Measurements from ENCODE around the gene TXNL4A.

Gene TXNL4A

DNA sequence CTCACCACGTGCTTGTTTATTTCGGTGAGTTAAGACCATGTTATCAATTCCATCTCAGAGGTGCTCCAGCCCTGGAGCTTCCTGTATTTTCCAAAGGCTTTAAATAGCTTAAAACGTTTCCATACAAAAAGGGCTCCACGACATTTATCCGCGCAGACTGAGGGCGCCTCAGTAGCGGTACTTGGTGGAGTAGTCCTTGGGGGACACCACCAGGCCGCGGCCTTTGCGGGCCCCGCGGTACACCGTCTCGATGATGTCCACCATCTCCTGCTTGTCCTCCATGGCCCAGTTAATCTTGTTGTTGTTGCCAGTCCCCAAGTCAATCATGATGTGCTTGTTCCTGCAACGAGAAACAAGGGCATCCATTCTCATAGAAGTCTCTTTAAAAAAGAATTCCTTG, 14.8 kb downstream of the TXNL4A start:
- no peak for TF ChIP-seq TAF1 (IDR thresholded peaks at IDR 0.05; ENCODE audit: borderline replicate concordance, low read depth, low read length)
- FAIRE-seq (no peak), DNase-seq (ENCODE audit: insufficient read length) (no peak)

DNA sequence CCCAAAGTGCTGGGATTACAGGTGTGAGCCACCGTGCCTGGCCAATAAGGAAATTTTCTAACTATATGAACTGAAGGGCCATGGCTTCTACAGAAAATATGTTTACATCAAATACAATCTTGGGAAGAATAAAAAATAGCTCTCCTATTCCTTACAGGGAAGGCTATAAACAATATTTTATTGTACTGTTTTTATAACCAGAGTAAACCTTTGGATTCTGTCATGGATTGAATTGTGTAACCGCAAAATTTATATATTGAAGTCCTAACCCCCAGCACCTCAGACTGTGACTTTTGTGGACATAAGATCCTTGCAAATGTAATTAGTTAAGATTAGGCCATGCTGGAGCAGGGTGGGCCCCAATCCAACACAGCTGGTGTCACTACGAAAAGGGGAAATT, 15.6 kb downstream of the TXNL4A start:
- TF ChIP-seq TAF1 (IDR thresholded peaks at IDR 0.05; ENCODE audit: borderline replicate concordance, low read depth, low read length) (no peak), POLR2AphosphoS5 (IDR thresholded peaks at IDR 0.05; ENCODE audit: low read depth, low read length) (no peak), POLR2A (IDR thresholded peaks at IDR 0.05; ENCODE audit: low read depth, low read length) (no peak)
- FAIRE-seq, result no peak
- no peak for DNase-seq (ENCODE audit: insufficient read length)

DNA sequence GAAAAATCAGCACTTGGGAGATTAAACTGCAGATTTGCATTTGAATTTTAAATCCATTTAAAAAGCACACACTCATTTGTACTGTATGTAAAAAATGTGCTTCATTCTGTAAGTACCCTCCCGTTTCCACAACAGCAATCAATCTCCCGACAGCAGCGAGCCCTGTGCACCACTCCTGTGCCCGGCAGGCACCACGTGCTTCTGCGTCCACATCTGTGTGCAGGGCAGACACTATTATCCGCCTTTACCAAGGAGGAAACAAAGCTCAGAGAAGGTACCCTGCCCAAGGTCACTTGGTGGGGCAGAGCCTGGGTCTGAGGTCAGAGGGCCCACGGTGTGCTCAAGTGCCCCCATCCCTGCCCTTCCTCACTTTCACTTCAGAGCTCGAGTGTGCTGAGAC, 16.4 kb downstream of the TXNL4A start:
- DNase-seq (ENCODE audit: insufficient read length) (no peak), FAIRE-seq (no peak)
- TF ChIP-seq POLR2A (IDR thresholded peaks at IDR 0.05; ENCODE audit: low read depth, low read length) (peak; percentile 22; the same call in 1 of the 2 replicates), POLR2AphosphoS5 (IDR thresholded peaks at IDR 0.05; ENCODE audit: low read depth, low read length) (no peak; the same call in 1 of the 2 replicates)

DNA sequence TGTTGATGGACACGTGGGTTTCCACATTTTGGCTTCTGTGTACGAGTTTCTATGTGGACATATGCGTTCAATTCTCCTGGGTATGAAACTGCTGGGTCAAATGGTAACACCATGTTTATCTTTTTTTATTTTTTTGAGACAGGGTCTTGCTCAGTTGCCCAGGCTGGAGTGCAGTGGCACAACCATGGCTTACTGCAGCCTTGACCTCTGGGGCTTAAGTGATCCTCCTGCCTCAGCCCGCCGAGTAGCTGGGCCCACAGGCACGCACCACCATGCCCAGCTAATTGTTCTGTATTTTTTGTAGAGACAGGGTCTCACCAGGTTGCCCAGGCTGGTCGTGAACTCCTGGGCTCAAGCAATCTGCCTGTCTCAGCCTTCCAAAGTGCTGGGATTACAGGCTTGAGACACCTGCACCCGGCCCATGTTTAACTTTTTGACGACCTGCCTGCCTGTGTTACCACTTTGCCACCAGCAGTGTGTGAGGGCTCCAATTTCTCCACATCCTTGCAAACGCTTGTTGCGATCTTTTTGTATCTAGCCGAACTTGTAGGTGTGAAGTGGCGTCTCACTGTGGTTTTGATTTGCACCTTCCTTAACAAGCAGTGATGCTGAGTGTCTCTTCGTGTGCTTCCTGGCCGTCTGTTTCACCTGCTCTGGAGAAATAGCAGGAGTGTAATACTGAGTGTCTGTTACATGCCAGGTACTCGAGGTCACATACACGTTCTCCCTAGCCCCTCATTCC, 17.0 kb downstream of the TXNL4A start:
- FAIRE-seq (no peak), DNase-seq (ENCODE audit: insufficient read length) (no peak)
- TF ChIP-seq TAF1 (IDR thresholded peaks at IDR 0.05; ENCODE audit: borderline replicate concordance, low read depth, low read length) (no peak), POLR2A (IDR thresholded peaks at IDR 0.05; ENCODE audit: low read depth, low read length) (no peak), POLR2AphosphoS5 (IDR thresholded peaks at IDR 0.05; ENCODE audit: low read depth, low read length) (no peak; the same call in 1 of the 2 replicates)

DNA sequence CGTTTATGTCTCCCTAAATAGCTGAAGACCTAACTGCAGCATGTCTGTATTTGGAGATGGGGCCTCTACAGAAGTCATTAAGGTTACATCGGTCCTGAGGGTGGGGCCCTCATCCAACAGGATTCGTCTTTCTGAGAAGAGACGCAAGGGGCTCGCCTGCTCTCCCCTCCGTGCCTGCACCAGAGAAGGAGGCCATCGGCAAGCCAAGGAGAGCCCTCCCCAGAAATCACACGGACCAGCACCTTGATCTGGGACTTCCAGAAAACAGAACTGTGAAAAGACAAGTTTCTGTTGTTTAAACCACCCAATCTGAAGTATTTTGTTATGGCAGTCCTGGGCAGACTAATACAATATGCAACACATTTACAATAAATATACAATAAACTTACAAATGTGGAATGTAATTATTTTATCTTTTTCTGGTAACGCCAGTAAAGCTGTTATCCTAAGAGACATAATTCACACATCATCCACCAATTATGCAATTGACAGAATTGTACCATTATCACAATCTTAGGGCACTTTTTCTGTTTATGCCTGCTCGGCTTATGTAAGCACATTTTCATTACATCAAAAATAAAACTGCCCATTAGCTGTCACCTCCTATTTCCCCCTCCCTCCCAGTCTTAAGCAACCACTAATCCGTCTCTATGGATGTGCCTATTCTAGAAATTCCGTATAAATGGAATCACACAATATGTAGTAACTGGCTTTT, 17.8 kb downstream of the TXNL4A start:
- no peak for FAIRE-seq
- DNase-seq (ENCODE audit: insufficient read length), result no peak
- no peak for TF ChIP-seq TAF1 (IDR thresholded peaks at IDR 0.05; ENCODE audit: borderline replicate concordance, low read depth, low read length)
- TF ChIP-seq POLR2A (IDR thresholded peaks at IDR 0.05; ENCODE audit: low read depth, low read length), result no peak
- TF ChIP-seq POLR2AphosphoS5 (IDR thresholded peaks at IDR 0.05; ENCODE audit: low read depth, low read length), result no peak

DNA sequence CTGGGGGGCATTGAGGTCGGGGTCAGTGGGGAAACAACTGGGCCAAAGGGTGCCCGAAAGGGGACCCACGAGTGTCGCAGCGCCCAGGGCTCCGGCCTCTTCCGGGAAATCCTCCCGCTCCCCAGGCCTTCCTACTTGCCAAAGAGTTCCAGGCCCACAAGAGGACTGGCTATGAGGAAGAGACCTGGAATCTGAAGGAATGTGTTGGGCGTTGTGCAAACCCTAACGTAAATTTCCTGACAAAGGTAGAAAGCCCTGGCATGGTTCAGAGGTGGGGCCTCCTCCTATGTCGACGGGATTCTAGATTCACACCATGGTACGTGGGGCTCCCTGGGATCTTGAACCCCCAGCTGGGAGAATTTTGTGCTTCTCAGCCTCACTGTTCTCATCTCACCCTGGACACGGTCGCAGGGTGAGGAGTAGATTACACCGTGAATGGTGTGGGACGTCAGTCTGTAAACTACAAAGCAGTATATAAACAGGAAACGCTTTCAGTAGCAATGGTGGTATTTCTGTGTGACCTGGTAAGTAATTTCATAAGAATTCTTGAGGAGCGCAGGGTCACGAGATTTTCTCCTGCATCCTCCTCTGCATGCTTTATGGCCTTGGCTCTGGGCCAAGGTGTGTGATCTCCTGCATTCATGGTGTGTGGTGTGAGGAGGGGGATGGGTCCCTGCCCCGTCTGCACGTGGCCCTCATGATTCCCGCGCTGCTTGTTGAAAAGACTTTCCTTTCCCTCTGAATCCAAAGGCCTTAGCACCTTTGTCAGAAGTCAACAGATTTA, 23.1 kb downstream of the TXNL4A start:
- no peak for DNase-seq (ENCODE audit: insufficient read length)
- no peak for TF ChIP-seq POLR2A (IDR thresholded peaks at IDR 0.05; ENCODE audit: low read depth, low read length)
- TF ChIP-seq POLR2AphosphoS5 (IDR thresholded peaks at IDR 0.05; ENCODE audit: low read depth, low read length), result no peak
- TF ChIP-seq TAF1 (IDR thresholded peaks at IDR 0.05; ENCODE audit: borderline replicate concordance, low read depth, low read length), result no peak
- FAIRE-seq, result peak; percentile 61

DNA sequence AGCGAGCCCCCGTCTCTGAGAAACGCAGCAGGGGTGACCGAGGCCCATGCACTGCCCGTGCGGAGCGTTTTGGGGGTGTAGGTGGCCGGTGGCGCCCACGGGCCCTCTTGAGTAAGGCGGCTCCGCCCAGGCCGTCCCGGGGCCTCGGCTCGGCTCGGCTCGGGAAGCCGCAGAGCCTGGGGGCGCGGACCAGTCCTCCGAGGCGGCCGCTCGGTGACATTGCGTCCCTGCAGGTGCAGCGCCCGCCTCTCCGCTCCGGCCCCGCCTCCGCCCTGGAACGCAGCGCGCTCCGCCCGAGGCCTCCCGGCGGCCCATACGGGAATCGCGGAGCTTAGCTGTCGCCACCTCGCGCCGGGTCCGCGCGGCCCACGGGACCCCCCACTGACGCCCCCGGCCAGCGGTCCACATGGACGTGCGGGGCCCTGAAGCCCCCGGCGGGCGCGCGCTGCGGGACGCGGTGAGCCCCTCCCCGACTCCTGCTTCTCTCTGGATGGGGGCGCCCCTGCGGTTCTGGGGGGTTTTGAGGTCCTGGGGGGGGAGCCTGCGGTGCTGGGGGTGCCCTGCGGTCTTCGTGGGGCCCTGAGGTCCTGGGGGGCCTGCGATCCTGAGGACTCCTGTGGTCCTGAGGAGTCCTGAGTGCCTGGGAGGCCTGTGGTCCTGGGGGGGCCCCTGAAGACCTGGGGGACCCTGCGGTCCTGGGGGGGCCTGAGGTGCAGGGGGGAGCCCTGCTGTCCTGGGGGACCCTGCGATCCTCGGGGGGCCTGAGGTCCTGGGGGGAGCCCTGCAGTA, 23.8 kb downstream of the TXNL4A start, which contains the start of gene HSBP1L1:
HSBP1L1 (plus strand) TSS at position 314 of the 789 bp plus-strand sequence; CDS start at position 407, 93 bp downstream.
- FAIRE-seq (peak; percentile 93), DNase-seq (ENCODE audit: insufficient read length) (peak; percentile 68)
- TF ChIP-seq POLR2A (IDR thresholded peaks at IDR 0.05; ENCODE audit: low read depth, low read length) (peak; percentile 48; the same call in 1 of the 2 replicates), TAF1 (IDR thresholded peaks at IDR 0.05; ENCODE audit: borderline replicate concordance, low read depth, low read length) (no peak)

DNA sequence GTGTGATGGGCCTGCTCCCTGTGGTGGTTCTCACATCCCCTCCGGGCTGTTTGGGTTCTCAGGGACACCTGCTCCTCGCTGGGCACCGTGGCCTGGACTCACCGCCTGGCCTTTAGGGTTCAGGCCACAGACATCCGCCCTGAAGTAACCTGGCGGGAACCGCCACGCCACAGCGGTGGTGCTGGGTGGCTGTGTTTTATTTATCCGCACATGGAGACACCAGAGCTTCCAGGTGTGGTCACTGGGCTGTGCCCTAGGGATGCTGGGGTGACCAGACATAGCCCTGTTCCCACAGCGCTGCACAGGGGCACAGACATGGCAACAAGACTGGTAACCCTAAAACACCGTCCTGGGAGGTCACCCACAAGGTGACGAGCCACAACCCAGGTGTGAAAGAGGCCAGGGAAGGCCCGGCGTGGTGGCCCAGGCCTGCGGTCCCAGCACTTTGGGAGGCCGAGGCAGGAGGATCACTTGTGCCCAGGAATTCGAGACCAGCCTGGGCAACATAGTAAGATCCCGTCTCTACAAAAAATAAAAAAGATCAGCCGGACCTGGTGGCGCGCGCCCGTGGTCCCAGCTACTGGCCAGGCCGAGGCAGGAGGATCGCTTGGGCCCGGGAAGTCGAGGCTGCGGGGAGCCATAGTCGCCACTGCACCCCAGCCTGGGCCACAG, 24.6 kb downstream of the TXNL4A start:
- DNase-seq (ENCODE audit: insufficient read length) (no peak), FAIRE-seq (peak; percentile 50)

DNA sequence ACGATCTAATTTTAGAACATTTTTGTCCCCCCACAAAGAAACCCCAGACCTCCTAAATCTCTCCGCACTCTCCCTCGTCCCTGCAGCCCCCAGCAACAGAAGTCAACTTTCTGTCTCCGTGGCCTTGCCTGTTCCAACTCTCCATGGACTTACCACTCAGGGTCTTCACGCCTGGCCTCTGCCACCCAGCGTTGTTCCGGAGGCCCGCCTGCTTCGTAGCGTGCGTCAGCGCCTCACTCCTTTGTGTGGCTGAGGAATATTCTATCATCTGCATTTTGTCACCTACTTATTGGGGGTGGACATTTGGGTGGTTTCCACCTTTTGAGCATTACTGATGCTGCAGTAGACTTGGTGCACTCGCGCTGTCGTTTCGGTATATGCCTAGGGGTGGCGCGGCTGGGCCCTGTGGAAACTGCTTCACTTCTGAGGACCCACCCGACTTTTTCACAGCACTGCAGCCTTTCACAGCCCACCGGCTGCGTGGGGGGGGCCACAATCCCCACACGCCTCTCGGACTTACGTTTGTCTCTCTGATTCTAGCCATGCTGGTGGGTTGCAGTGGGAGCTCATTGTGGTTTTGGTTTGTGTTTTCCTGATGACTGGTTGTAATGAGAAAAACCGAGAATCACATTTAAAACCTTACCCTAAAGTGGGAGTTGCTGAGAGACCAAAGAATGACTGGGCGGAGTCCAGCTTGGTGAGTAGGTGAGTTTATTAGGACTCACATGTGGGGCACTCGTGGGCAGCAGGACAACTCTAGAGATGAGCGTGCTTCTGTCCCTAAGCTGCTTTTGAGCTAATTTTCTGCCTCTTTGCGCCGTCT, 25.3 kb downstream of the TXNL4A start:
- TF ChIP-seq POLR2A (IDR thresholded peaks at IDR 0.05; ENCODE audit: low read depth, low read length) (peak; percentile 50; the same call in 1 of the 2 replicates), POLR2AphosphoS5 (IDR thresholded peaks at IDR 0.05; ENCODE audit: low read depth, low read length) (no peak)
- FAIRE-seq (peak; percentile 97), DNase-seq (ENCODE audit: insufficient read length) (peak; percentile 64)

More for the DNA sequence above, 24.6 kb downstream of the TXNL4A start:
- TF ChIP-seq TAF1 (IDR thresholded peaks at IDR 0.05; ENCODE audit: borderline replicate concordance, low read depth, low read length) (no peak), POLR2AphosphoS5 (IDR thresholded peaks at IDR 0.05; ENCODE audit: low read depth, low read length) (no peak), POLR2A (IDR thresholded peaks at IDR 0.05; ENCODE audit: low read depth, low read length) (no peak)

DNA sequence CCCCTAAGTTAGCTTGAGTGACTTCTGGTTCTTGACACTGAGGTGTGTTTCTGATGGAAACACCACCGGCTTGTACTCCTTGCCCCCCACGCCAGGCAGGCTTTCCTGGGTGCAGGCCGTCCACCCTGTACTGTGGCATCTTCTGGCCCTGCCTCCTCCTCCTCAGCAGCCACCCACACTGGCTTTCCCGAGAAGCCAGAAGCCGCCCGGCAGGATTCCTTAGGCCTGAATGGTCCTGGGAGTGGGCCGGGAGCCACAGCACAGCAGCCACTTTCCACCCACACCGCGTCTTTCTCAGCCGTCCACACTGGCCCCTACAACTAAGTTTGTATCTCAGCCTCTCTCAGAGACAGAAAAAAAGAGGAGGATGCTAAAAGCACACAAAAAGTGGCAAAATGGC, 26.1 kb downstream of the TXNL4A start:
- no peak for FAIRE-seq
- TF ChIP-seq POLR2AphosphoS5 (IDR thresholded peaks at IDR 0.05; ENCODE audit: low read depth, low read length) (no peak), TAF1 (IDR thresholded peaks at IDR 0.05; ENCODE audit: borderline replicate concordance, low read depth, low read length) (no peak), POLR2A (IDR thresholded peaks at IDR 0.05; ENCODE audit: low read depth, low read length) (no peak)
- DNase-seq (ENCODE audit: insufficient read length), result no peak
